OCI-LY7 (cell line): ENCODE results near the gene PCDHGA5. TPM values are rescaled to one million over a fixed set of nuclear protein-coding genes. Genes with fewer than 3 reads are reported as not detected.
"Not testable (repeated sequence)": the region's sequence is repeated elsewhere in the genome, so short reads cannot be mapped to it uniquely, and the experiment has no call there.

ENCODE experiments used
- BruUV-seq: library from RNA; stranded (reverse); fragments of 400-500 nt; replicated peaks from 2 replicates; lab custom pipeline; 2021; lab: Mats Ljungman, UMichigan
- CTCF ChIA-PET: fragments of 300-600 bp; sonication (Branson Sonifier 250); formaldehyde crosslinking; loops from one replicate; lab custom pipeline; 2022; ENCODE audit warnings: antibody characterized with exemption; ENCODE audit not compliant: unreplicated experiment; lab: Charles Lee
- POLR2A ChIA-PET: fragments of 300-600 bp; sonication (Branson Sonifier 250); formaldehyde crosslinking; loops from one replicate; lab custom pipeline; 2022; ENCODE audit warnings: antibody characterized with exemption; lab: Charles Lee
- DNase-seq: peaks from one replicate; pipeline ENCODE4 v3.0.0-alpha.2; 2015; ENCODE audit warnings: low spot score
- H2AFZ ChIP-seq: fragments of 200-600 bp; sonication (generic), shearing (Covaris generic); 2 replicates; pipeline ENCODE4 v1.6.1; 2014; ENCODE audit warnings: mild to moderate bottlenecking, antibody characterized with exemption, low read length, moderate library complexity
- H3K27ac ChIP-seq: fragments of 200-600 bp; sonication (generic); 2 replicates; pipeline ENCODE4 v1.5.1; 2014; ENCODE audit warnings: mixed run types, low read depth, mild to moderate bottlenecking, moderate library complexity, low read length, inconsistent platforms; ENCODE audit not compliant: poor library complexity, severe bottlenecking
- H3K36me3 ChIP-seq: fragments of 200-600 bp; sonication (generic); 2 replicates; pipeline ENCODE4 v1.6.1; 2014; ENCODE audit warnings: mild to moderate bottlenecking, antibody characterized with exemption, low read length, moderate library complexity, mixed read lengths; ENCODE audit not compliant: insufficient read depth
- H3K4me1 ChIP-seq: fragments of 200-600 bp; sonication (generic); 2 replicates; pipeline ENCODE4 v1.5.1; 2014; ENCODE audit warnings: mild to moderate bottlenecking, low read length; ENCODE audit not compliant: insufficient read depth, poor library complexity, severe bottlenecking
- H3K4me2 ChIP-seq: fragments of 200-600 bp; sonication (generic); 2 replicates; pipeline ENCODE4 v1.6.1; 2014; ENCODE audit warnings: mild to moderate bottlenecking, low read length
- H3K4me3 ChIP-seq: fragments of 200-600 bp; sonication (generic); 2 replicates; pipeline ENCODE4 v1.5.1; 2014; ENCODE audit warnings: mild to moderate bottlenecking, low read depth, low read length; ENCODE audit not compliant: poor library complexity, severe bottlenecking
- H3K79me2 ChIP-seq: fragments of 200-600 bp; sonication (generic); 2 replicates; pipeline ENCODE4 v1.6.1; 2016; ENCODE audit warnings: low read depth, mild to moderate bottlenecking, low read length, moderate library complexity, mixed read lengths; ENCODE audit not compliant: insufficient read depth
- H3K9me2 ChIP-seq: fragments of 200-600 bp; sonication (generic); 2 replicates; pipeline ENCODE4 v1.6.1; 2016; ENCODE audit warnings: mild to moderate bottlenecking, low read length, mixed read lengths; ENCODE audit not compliant: insufficient read depth
- H3K9me3 ChIP-seq: fragments of 200-600 bp; sonication (generic); 2 replicates; pipeline ENCODE4 v1.6.1; 2014; ENCODE audit warnings: mild to moderate bottlenecking, mixed run types, low read length, mixed read lengths
- H4K20me1 ChIP-seq: fragments of 200-600 bp; sonication (generic); 2 replicates; pipeline ENCODE4 v1.6.1; 2014; ENCODE audit warnings: mild to moderate bottlenecking, antibody characterized with exemption, low read length, moderate library complexity, mixed read lengths; ENCODE audit not compliant: insufficient read depth
- EZH2phosphoT487 ChIP-seq: fragments of 200-600 bp; sonication (generic); IDR thresholded peaks from 2 replicates; pipeline ENCODE4 v1.6.1; 2018; ENCODE audit warnings: low read depth, borderline replicate concordance, mild to moderate bottlenecking, mixed run types, antibody characterized with exemption, low read length, moderate library complexity, mixed read lengths
- intact Hi-C: fragments of 100-400 bp; cut with micrococcal nuclease; formaldehyde crosslinking; loops from one replicate; pipeline ENCODE4 v1.10.0; 2022; ENCODE audit not compliant: unreplicated experiment
- total RNA-seq, 2 experiments: library from RNA; depleted of rRNA in 1 of 2; stranded (reverse); fragments of >200 nt in 1 of 2; shearing (Covaris generic) in 1 of 2; gene quantifications; 2 replicates each; pipeline ENCODE4 v1.2.3, GENCODE V29; 2014 to 2022
- TF ChIP-seq, protein P1 (sequence below): fragments of 200-600 bp; sonication (generic); conservative IDR thresholded peaks from 2 replicates; pipeline ENCODE4 v1.5.1; 2014; ENCODE audit warnings: mild to moderate bottlenecking, antibody characterized with exemption, low read length, moderate library complexity, mixed read lengths

The PCDHGA5 gene
- total RNA-seq, 2 experiments from 2014 or later: 4.9 to 5.2 TPM

DNA sequence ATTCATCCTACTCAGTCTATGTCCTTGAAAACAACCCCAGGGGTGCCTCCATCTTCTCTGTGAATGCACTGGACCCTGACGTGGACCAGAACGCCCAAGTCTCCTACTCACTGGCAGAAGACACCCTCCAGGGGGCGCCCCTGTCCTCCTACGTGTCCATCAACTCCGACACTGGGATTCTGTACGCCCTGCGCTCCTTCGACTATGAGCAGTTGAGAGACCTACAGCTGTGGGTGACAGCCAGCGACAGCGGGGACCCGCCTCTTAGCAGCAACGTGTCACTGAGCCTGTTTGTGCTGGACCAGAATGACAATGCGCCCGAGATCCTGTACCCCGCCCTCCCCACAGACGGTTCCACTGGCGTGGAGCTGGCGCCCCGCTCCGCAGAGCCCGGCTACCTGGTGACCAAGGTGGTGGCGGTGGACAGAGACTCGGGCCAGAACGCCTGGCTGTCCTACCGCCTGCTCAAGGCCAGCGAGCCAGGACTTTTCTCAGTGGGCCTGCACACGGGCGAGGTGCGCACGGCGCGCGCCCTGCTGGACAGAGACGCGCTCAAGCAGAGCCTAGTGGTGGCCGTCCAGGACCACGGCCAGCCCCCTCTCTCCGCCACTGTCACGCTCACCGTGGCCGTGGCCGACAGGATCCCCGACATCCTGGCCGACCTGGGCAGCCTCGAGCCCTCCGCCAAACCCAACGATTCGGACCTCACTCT is 11.6 kb downstream of the PCDHGA5 start:
- H3K9me3 ChIP-seq, H3K4me1 ChIP-seq, H3K27ac ChIP-seq, CTCF ChIA-PET, H2AFZ ChIP-seq, H3K9me2 ChIP-seq, intact Hi-C loops, H3K79me2 ChIP-seq, DNase-seq, H3K4me3 ChIP-seq, H4K20me1 ChIP-seq, H3K4me2 ChIP-seq, BruUV-seq: not testable (repeated sequence)
- TF ChIP-seq, protein P1, sequence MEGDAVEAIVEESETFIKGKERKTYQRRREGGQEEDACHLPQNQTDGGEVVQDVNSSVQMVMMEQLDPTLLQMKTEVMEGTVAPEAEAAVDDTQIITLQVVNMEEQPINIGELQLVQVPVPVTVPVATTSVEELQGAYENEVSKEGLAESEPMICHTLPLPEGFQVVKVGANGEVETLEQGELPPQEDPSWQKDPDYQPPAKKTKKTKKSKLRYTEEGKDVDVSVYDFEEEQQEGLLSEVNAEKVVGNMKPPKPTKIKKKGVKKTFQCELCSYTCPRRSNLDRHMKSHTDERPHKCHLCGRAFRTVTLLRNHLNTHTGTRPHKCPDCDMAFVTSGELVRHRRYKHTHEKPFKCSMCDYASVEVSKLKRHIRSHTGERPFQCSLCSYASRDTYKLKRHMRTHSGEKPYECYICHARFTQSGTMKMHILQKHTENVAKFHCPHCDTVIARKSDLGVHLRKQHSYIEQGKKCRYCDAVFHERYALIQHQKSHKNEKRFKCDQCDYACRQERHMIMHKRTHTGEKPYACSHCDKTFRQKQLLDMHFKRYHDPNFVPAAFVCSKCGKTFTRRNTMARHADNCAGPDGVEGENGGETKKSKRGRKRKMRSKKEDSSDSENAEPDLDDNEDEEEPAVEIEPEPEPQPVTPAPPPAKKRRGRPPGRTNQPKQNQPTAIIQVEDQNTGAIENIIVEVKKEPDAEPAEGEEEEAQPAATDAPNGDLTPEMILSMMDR: peak; percentile 49
- POLR2A ChIA-PET: interaction anchor here (0.6 kb wide), 1 partner anchor 321 kb away, joined by 3 read pairs; no protein-coding TSS in a partner anchor
- peaks cover 11% of the 10 kb centered on the region; the same call in 1 of the 2 replicates for H3K36me3 ChIP-seq

DNA sequence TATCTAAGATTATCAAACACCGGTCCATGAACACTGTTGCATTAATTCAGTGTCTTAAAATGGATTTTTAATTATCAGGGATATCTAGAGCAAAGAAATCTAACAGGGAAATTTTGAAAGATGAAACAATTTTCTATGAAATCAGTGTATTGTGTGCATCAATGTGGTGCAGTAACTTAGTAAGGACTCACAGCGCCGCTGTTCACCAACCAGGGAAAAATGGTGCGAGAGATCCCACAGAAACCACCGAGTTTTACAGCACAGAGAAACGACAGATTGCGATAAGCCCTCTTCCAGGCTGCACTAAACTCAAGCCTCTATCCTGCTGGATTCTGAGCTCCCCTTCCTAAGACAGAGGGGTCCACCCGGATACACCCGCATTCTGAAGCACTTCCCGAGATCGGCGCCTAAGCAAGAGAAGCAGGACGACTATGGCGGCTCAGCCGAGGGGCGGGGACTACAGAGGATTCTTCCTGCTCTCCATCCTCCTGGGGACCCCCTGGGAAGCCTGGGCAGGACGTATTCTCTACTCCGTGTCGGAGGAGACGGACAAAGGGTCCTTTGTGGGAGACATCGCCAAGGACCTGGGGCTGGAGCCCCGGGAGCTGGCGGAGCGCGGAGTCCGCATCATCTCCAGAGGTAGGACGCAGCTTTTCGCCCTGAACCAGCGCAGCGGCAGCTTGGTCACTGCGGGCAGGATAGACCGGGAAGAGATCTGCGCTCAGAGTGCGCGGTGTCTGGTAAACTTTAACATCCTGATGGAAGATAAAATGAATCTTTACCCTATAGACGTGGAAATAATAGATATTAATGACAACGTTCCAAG is 18.7 kb downstream of the PCDHGA5 start, which contains the start of gene PCDHGA7:
Gene PCDHGA7, plus strand, starts transcription at position 274 of the 826 bp plus-strand sequence. Its CDS starts 158 bp downstream, at position 432.
- no peaks in the 10 kb centered on the region for H3K79me2 ChIP-seq
- no peak for TF ChIP-seq EZH2phosphoT487
- TF ChIP-seq, protein P1: peak; percentile 76
- intact Hi-C loops: no loop called here
- H3K9me2 ChIP-seq: no peaks in the 10 kb centered on the region
- BruUV-seq: TSS peak; percentile 35
- H3K9me3 ChIP-seq: no peaks in the 10 kb centered on the region
- H3K4me1 ChIP-seq: no peaks in the 10 kb centered on the region
- H3K36me3 ChIP-seq: no peaks in the 10 kb centered on the region
- H4K20me1 ChIP-seq: no peaks in the 10 kb centered on the region
- peak within 1 kb of the TSS; percentile 61 for H3K4me2 ChIP-seq
- H3K4me3 ChIP-seq: peak within 1 kb of the TSS; percentile 68
- ChIA-PET POLR2A (interaction anchor here (0.5 to 0.9 kb wide), 2 partner anchors 8 to 80 kb away, joined by 3 read pairs; no protein-coding TSS in a partner anchor), CTCF (interaction anchor here (0.7 kb wide), 2 partner anchors 33 to 181 kb away, joined by 3 to 5 read pairs; partner anchors contain the start of gene PCDHGB1)
- peak; percentile 59 for DNase-seq
- H3K27ac ChIP-seq: no peak within 1 kb of the TSS
- H2AFZ ChIP-seq: peak within 1 kb of the TSS; percentile 57
